ENCODE measurements around the gene SOX6.

SOX6 gene

DNA sequence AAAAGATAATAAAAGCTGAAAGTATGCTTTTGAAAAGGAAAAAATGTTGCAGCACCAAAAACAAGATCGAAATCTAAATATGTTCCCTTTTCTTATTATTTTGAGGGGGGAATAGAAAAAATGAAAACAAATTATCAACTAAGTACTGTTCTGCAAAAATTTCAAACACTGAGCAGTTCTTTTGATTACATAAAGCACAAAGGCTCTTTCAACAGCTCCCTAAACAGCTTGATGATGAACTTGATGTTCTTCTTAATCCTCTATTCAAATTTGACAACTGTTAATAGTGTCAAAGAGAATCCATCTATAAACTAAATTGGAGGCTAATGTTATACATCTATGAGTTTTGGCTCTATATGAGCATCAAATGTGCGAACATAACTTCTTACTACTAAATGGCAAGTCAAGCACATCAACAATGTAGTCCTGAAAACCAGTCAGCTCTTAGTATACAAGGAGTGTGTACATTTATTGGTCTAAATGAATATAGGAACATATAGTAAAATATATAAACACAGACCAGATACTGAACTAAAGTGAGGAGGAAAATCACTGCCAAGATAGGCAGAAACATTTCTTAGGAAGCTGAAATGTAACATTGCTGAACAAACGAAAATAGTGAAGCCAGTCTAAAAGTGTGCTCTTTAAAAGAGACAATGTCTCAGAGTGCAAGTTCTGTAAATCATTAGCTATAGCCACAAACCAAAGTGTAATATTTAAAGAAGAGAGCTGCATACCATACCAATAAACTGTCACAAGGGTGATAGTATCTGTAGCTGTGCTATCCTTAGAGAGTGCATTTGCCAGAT is 94.3 kb downstream of the SOX6 start:
- no peak overlapping the region for H3K4me3 ChIP-seq (ENCODE audit: low read length)
- no peaks in the 10 kb centered on the region for H3K9me3 ChIP-seq (ENCODE audit: insufficient read depth, low read depth, low read length)
- no peaks in the 10 kb centered on the region for H3K36me3 ChIP-seq (ENCODE audit: insufficient read depth, low read depth, low read length)
- H3K27me3 ChIP-seq (ENCODE audit: insufficient read depth, low read length), result no peaks in the 10 kb centered on the region
- H3K4me1 ChIP-seq (ENCODE audit: insufficient read depth, low read length), result no peaks in the 10 kb centered on the region
- no peak overlapping the region for H3K27ac ChIP-seq (ENCODE audit: low read length)
- H3K9ac ChIP-seq (ENCODE audit: low read depth, low read length), result no peak overlapping the region

DNA sequence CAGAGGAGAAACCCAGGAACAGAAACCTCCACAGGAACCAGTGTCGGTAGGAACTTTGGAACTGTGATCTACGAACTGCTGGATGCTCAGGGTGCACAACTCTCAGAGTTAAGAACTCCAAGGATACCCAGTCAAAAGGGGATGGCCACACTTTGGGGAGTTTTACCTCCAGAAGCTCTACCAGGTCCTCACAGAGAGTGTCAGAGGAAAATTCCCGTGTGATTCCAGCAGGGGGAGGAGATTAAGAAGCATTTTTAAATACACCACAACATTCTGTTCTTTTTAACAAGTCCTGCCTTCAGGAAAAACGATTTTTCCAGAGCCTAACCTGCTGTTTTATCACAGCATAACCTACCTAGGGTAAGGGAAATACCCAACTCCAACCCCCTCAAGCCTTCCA is 104.0 kb downstream of the SOX6 start:
- Histone ChIP-seq H3K36me3 (ENCODE audit: insufficient read depth, low read depth, low read length) (no peaks in the 10 kb centered on the region), H3K9ac (ENCODE audit: low read depth, low read length) (no peak overlapping the region), H3K4me3 (ENCODE audit: low read length) (no peak overlapping the region), H3K9me3 (ENCODE audit: insufficient read depth, low read depth, low read length) (peaks cover 11% of the 10 kb centered on the region), H3K4me1 (ENCODE audit: insufficient read depth, low read length) (no peaks in the 10 kb centered on the region), H3K27me3 (ENCODE audit: insufficient read depth, low read length) (no peaks in the 10 kb centered on the region), H3K27ac (ENCODE audit: low read length) (no peak overlapping the region)

DNA sequence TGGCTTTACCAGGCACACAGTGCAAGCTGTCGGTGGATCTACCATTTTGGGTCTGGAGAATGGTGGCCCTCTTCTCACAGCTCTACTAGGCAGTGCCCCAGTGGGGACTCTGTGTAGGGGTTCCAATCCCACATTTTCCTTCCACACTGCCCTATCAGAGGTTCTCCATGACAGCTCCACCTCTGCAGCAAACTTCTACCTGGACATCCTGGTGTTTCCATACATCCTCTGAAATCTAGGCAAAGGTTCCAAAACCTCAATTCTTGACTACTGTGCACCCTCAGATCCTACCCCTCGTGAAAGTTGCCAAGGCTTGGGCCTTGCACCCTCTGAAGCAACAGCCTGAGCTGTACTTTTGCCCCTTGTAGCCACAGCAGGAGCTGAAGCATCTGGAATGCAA is 108.1 kb downstream of the SOX6 start:
- Histone ChIP-seq H3K36me3 (ENCODE audit: insufficient read depth, low read depth, low read length) (no peaks in the 10 kb centered on the region), H3K4me1 (ENCODE audit: insufficient read depth, low read length) (no peaks in the 10 kb centered on the region), H3K27ac (ENCODE audit: low read length) (no peak overlapping the region), H3K27me3 (ENCODE audit: insufficient read depth, low read length) (no peaks in the 10 kb centered on the region), H3K9ac (ENCODE audit: low read depth, low read length) (no peak overlapping the region), H3K4me3 (ENCODE audit: low read length) (no peak overlapping the region), H3K9me3 (ENCODE audit: insufficient read depth, low read depth, low read length) (peaks cover 14% of the 10 kb centered on the region)

DNA sequence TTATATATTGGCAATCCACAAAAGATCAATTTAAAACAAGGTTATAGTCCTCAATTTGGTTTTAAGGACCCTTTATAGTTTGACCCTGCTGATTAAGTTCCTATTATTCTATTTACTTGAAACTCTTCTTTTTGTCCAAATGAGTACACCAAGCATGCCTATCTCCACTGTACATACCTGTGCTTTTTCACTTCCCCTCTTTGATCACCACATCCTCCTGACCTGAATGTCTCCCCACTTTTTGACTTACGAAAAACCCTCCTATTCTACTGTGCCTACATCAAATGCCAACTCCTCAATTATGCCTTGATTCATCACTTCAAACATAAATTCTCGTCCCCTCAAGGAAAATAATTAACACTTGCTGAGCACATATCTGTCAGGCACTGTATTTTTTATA is 113.5 kb downstream of the SOX6 start:
- Histone ChIP-seq H3K9ac (ENCODE audit: low read depth, low read length) (no peak overlapping the region), H3K36me3 (ENCODE audit: insufficient read depth, low read depth, low read length) (no peaks in the 10 kb centered on the region), H3K9me3 (ENCODE audit: insufficient read depth, low read depth, low read length) (0 out of 2 replicates have a peak, but pooled peaks cover 7% of the 10 kb centered on the region), H3K27ac (ENCODE audit: low read length) (no peak overlapping the region), H3K4me1 (ENCODE audit: insufficient read depth, low read length) (no peaks in the 10 kb centered on the region), H3K27me3 (ENCODE audit: insufficient read depth, low read length) (no peaks in the 10 kb centered on the region), H3K4me3 (ENCODE audit: low read length) (no peak overlapping the region)

DNA sequence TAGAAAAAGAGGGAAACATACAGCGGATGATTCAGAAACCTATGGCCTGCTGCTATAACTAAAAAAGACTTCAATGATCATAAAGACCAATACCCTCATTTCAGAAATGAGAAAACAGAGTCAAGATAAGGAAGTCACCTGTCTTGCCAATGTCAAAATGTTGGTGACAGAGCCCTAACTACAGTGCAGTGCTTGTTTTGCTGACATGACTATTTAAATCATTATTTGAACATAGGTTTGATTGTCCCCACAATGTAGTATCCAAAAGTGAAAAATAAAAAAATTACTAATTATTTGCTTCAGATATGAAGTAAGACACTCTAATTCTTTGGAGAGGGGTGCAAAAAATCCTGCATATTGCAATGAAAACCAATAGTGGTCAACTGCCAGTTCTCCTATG is 115.7 kb downstream of the SOX6 start:
- H3K4me1 ChIP-seq (ENCODE audit: insufficient read depth, low read length), result no peaks in the 10 kb centered on the region
- H3K9me3 ChIP-seq (ENCODE audit: insufficient read depth, low read depth, low read length), result no peaks in the 10 kb centered on the region
- no peak overlapping the region for H3K4me3 ChIP-seq (ENCODE audit: low read length)
- no peaks in the 10 kb centered on the region for H3K36me3 ChIP-seq (ENCODE audit: insufficient read depth, low read depth, low read length)
- no peak overlapping the region for H3K9ac ChIP-seq (ENCODE audit: low read depth, low read length)
- no peaks in the 10 kb centered on the region for H3K27me3 ChIP-seq (ENCODE audit: insufficient read depth, low read length)
- H3K27ac ChIP-seq (ENCODE audit: low read length), result no peak overlapping the region

DNA sequence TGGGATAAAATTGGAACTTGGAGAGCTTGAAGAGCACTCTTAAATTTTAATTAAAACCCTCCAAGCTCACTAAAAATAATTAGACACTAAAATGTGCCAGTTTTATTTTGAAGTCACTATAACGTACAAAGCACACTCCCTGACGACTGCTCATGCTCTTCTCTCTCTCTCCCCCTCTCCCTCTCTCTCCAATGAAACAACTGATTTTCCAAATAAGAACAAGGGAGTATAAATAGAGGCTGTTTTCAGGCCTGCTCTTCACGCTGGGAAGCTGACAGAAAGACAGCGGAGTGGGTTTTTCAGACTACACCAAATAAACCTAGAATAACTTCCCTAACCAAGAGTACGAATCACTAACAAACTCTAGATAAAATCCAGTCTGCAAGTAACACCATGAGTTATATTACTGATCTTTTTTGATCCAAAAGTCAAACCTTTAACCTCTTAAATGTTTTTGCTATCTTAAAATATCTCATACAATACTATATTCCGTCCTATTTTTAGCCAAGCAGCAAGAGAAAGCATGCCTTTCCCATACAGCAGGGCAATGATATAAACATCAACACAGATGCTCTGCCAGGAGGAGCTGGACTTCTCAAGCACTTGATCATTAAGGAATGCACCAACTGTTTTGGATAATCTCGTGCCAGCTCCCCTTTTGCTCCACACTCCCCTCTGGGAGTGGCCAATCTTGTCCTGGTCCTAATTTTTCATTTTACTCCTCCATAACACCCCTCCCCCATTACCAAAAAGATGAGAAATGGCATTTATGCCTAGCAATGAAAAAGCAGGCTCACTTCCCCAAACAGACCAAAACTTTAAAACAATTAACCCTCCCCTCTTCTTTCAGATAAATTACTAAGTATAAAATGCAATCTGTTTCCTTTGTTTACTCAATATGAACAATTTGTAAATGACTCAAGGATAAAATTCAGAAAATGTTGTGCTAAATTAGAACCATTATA is 116.9 kb downstream of the SOX6 start:
- no peaks in the 10 kb centered on the region for H3K27me3 ChIP-seq (ENCODE audit: insufficient read depth, low read length)
- no peak overlapping the region for H3K27ac ChIP-seq (ENCODE audit: low read length)
- no peaks in the 10 kb centered on the region for H3K36me3 ChIP-seq (ENCODE audit: insufficient read depth, low read depth, low read length)
- no peaks in the 10 kb centered on the region for H3K4me1 ChIP-seq (ENCODE audit: insufficient read depth, low read length)
- H3K4me3 ChIP-seq (ENCODE audit: low read length), result no peak overlapping the region
- no peak overlapping the region for H3K9ac ChIP-seq (ENCODE audit: low read depth, low read length)
- H3K9me3 ChIP-seq (ENCODE audit: insufficient read depth, low read depth, low read length), result no peaks in the 10 kb centered on the region

DNA sequence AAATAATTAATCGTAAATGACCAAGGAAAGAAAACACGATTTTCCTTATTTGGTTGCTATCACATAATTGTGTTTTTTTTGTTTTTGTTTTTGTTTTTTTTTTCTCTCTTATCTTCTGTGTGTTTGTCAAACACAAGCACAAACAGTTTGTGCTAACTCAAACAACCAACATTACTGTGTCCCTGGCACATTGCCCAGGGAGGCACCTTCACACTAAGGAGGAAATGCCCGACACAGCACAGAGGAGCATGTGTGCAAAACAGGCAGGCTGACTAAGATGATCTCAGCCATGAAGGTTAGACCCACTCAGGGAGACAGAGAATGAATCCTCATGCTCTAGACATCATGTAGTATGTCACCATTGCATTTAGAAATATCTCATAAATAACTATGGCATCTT is 130.1 kb downstream of the SOX6 start:
- Histone ChIP-seq H3K4me1 (ENCODE audit: insufficient read depth, low read length) (no peaks in the 10 kb centered on the region), H3K27me3 (ENCODE audit: insufficient read depth, low read length) (no peaks in the 10 kb centered on the region), H3K36me3 (ENCODE audit: insufficient read depth, low read depth, low read length) (no peaks in the 10 kb centered on the region), H3K9ac (ENCODE audit: low read depth, low read length) (no peak overlapping the region), H3K9me3 (ENCODE audit: insufficient read depth, low read depth, low read length) (no peaks in the 10 kb centered on the region), H3K27ac (ENCODE audit: low read length) (no peak overlapping the region), H3K4me3 (ENCODE audit: low read length) (no peak overlapping the region)

DNA sequence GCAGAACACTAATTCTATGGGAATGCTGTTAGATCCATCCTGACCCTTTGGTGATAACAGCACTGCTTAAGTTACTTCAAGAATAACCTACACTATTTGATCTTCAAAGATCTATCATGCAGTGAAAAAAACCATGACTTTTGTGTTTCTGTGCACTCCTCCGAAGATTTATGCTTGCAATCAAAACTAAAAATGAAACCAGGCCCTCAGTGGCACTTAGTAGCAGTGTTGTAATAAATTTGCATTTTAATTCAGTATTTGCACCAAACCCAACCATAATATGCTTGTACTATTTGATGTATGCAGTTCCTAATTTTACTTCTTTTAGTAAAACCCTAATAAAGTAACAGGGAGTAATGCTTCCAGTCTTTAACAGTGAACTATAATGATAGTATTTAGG is 130.7 kb downstream of the SOX6 start:
- Histone ChIP-seq H3K4me1 (ENCODE audit: insufficient read depth, low read length) (no peaks in the 10 kb centered on the region), H3K27ac (ENCODE audit: low read length) (no peak overlapping the region), H3K9ac (ENCODE audit: low read depth, low read length) (no peak overlapping the region), H3K4me3 (ENCODE audit: low read length) (no peak overlapping the region), H3K36me3 (ENCODE audit: insufficient read depth, low read depth, low read length) (no peaks in the 10 kb centered on the region), H3K27me3 (ENCODE audit: insufficient read depth, low read length) (no peaks in the 10 kb centered on the region), H3K9me3 (ENCODE audit: insufficient read depth, low read depth, low read length) (no peaks in the 10 kb centered on the region)

DNA sequence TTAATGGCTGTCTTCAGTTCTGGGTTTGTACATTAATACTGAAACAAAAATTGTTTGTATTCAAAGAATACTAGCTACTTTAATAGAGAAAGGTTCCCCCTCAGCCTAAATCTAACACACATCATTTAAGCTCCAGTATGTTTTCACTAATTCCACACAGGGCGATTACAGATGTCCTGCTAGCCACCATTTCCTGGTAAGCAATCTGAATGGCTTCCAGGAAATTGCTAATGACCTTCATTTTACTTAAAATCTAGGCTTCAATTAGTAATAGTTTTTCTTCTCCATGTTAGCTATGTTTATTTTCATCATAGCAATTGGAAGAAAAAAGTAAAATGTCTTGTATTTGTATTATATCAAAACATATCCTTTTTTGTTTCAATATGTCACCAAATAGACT is 132.8 kb downstream of the SOX6 start:
- Histone ChIP-seq H3K4me3 (ENCODE audit: low read length) (no peak overlapping the region), H3K4me1 (ENCODE audit: insufficient read depth, low read length) (no peaks in the 10 kb centered on the region), H3K9me3 (ENCODE audit: insufficient read depth, low read depth, low read length) (no peaks in the 10 kb centered on the region), H3K36me3 (ENCODE audit: insufficient read depth, low read depth, low read length) (no peaks in the 10 kb centered on the region), H3K27ac (ENCODE audit: low read length) (no peak overlapping the region), H3K9ac (ENCODE audit: low read depth, low read length) (no peak overlapping the region), H3K27me3 (ENCODE audit: insufficient read depth, low read length) (no peaks in the 10 kb centered on the region)

DNA sequence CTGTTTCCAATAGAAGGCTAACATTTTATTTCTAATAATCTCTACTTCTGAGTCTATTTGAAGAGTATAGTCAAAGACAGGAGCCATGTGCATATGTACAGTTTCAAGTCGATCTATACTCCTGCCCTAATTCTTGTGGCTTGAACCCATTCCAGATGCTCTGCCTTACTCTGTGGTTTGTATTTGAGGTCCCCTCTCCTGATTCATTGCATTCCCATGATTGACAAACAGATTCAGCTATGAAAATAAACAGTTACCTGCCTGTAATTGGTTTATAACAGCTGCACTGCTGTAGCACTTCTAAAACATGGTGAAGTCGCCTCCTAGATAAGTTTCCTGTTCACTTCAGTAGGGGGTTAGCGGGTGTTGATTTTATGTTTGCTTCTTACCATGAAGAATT is 138.7 kb downstream of the SOX6 start:
- no peak overlapping the region for H3K27ac ChIP-seq (ENCODE audit: low read length)
- H3K27me3 ChIP-seq (ENCODE audit: insufficient read depth, low read length), result no peaks in the 10 kb centered on the region
- no peak overlapping the region for H3K9ac ChIP-seq (ENCODE audit: low read depth, low read length)
- no peak overlapping the region for H3K4me3 ChIP-seq (ENCODE audit: low read length)
- H3K36me3 ChIP-seq (ENCODE audit: insufficient read depth, low read depth, low read length), result no peaks in the 10 kb centered on the region
- no peaks in the 10 kb centered on the region for H3K4me1 ChIP-seq (ENCODE audit: insufficient read depth, low read length)
- no peaks in the 10 kb centered on the region for H3K9me3 ChIP-seq (ENCODE audit: insufficient read depth, low read depth, low read length)

DNA sequence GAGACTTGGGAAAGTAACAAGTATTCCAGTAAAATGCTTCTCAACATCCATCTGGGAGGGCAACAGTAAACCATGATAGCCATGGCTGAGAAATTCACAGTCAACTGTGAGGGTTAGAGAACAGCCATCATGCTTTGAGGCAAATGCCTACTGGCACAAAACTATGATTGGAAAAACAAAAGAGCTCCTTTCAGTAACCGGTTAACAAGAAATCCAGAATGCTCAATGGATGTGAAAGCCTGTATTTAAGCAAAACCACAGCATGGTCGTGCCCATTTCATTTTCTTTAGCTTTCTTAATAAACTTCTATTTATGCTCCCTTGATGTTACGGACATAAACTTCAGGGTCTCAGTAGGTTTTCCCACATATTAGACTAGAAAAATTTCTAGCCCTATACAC is 139.5 kb downstream of the SOX6 start:
- no peaks in the 10 kb centered on the region for H3K27me3 ChIP-seq (ENCODE audit: insufficient read depth, low read length)
- no peaks in the 10 kb centered on the region for H3K36me3 ChIP-seq (ENCODE audit: insufficient read depth, low read depth, low read length)
- H3K4me1 ChIP-seq (ENCODE audit: insufficient read depth, low read length), result no peaks in the 10 kb centered on the region
- H3K4me3 ChIP-seq (ENCODE audit: low read length), result no peak overlapping the region
- no peaks in the 10 kb centered on the region for H3K9me3 ChIP-seq (ENCODE audit: insufficient read depth, low read depth, low read length)
- H3K9ac ChIP-seq (ENCODE audit: low read depth, low read length), result no peak overlapping the region
- no peak overlapping the region for H3K27ac ChIP-seq (ENCODE audit: low read length)

DNA sequence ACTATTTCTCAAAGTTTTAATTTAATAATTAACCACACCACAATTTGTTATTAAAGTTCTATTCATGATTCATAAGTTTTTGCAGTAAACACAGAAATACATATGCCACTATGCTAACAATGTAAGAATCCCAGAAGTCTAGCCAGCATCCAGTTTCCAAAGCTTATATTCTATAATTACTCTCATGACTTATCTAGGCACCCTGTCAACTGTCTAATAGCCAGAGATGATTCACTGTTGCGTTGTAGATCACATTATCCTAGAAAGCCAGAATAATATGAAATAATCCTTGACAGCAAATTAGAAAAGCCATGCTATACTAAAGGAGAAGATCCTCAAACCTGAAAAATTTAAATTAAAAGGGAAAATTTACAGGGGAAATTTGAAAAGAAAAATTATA is 141.0 kb downstream of the SOX6 start:
- Histone ChIP-seq H3K4me3 (ENCODE audit: low read length) (no peak overlapping the region), H3K27me3 (ENCODE audit: insufficient read depth, low read length) (no peaks in the 10 kb centered on the region), H3K4me1 (ENCODE audit: insufficient read depth, low read length) (no peaks in the 10 kb centered on the region), H3K9me3 (ENCODE audit: insufficient read depth, low read depth, low read length) (no peaks in the 10 kb centered on the region), H3K9ac (ENCODE audit: low read depth, low read length) (no peak overlapping the region), H3K36me3 (ENCODE audit: insufficient read depth, low read depth, low read length) (no peaks in the 10 kb centered on the region), H3K27ac (ENCODE audit: low read length) (no peak overlapping the region)

Measured in iPS-20b (cell line).